T47D (cell line): ENCODE data around the gene QRFP.

Experiments
- DNase-seq, 2 experiments: peaks; one replicate each; pipeline versions ENCODE4 v3.0.0 to v3.0.0-alpha.2; 2011 to 2012; ENCODE audit warnings: low read depth in 1 of 2, low spot score in 1 of 2
- JUND ChIP-seq: IDR thresholded peaks from 2 replicates; pipeline ENCODE4 v1.6.1; 2012; ENCODE audit warnings: low read depth
- in situ Hi-C: cut with HindIII; loops from 2 replicates; pipeline ENCODE4 v1.10.0; 2016; ENCODE audit warnings: low sequenced_read_pairs, low pct_unique_long_range_greater_than_20kb

QRFP gene

GRCh38 chr9:130884542-130885483 is 11.8 kb downstream of the QRFP start:
- no peak for TF ChIP-seq JUND
- in situ Hi-C loops, result no loop called here
- DNase-seq, result no peak

GRCh38 chr9:130884111-130884531 is 12.5 kb downstream of the QRFP start:
- in situ Hi-C loops, result no loop called here
- no peak for DNase-seq
- no peak for TF ChIP-seq JUND

- in situ Hi-C loops, result no loop called here
- DNase-seq, result no peak
- no peak for TF ChIP-seq JUND
Measured at GRCh38 chr9:130883479-130883878, 13.1 kb downstream of the QRFP start.

- DNase-seq, result no peak
- in situ Hi-C loops, result no loop called here
- no peak for TF ChIP-seq JUND
Measured at GRCh38 chr9:130882696-130883225, 13.9 kb downstream of the QRFP start.

GRCh38 chr9:130881516-130881915 is 15.1 kb downstream of the QRFP start:
- no peak for DNase-seq
- no peak for TF ChIP-seq JUND
- in situ Hi-C loops, result no loop called here

GRCh38 chr9:130880599-130881220 is 15.9 kb downstream of the QRFP start:
- in situ Hi-C loops, result no loop called here

GRCh38 chr9:130879863-130880411 is 16.7 kb downstream of the QRFP start:
- in situ Hi-C loops, result no loop called here
- no peak for DNase-seq
- no peak for TF ChIP-seq JUND

More at GRCh38 chr9:130880599-130881220, 15.9 kb downstream of the QRFP start:
- TF ChIP-seq JUND, result no peak
- DNase-seq, result no peak

GRCh38 chr9:130878295-130878694 is 18.3 kb downstream of the QRFP start:
- no peak for TF ChIP-seq JUND
- in situ Hi-C loops, result no loop called here
- no peak for DNase-seq

GRCh38 chr9:130877300-130877699 is 19.3 kb downstream of the QRFP start:
- no peak for TF ChIP-seq JUND
- in situ Hi-C loops, result no loop called here
- no peak for DNase-seq

- no peak for DNase-seq
- in situ Hi-C loops, result no loop called here
- TF ChIP-seq JUND, result no peak
Measured at GRCh38 chr9:130874783-130875182, 21.8 kb downstream of the QRFP start.

GRCh38 chr9:130873966-130874365 is 22.6 kb downstream of the QRFP start:
- in situ Hi-C loops, result no loop called here
- TF ChIP-seq JUND, result no peak
- no peak for DNase-seq

- TF ChIP-seq JUND, result no peak
- in situ Hi-C loops, result no loop called here
- no peak for DNase-seq
Measured at GRCh38 chr9:130872912-130873503, 23.6 kb downstream of the QRFP start.

- in situ Hi-C loops, result no loop called here
- no peak for DNase-seq
- TF ChIP-seq JUND, result no peak
Measured at GRCh38 chr9:130872508-130872907, 24.1 kb downstream of the QRFP start.
